GM12878 (cell line): ENCODE results near the gene SEMA3A. TPM values are rescaled to one million over a fixed set of nuclear protein-coding genes. Genes with fewer than 3 reads are reported as not detected.

Experiments used
- ATAC-seq: fragments of 200-7000 bp; cut with Tn5 transposase; 3 replicates; pipeline ENCODE4 v1.9.1; 2020; ENCODE audit warnings: mild to moderate bottlenecking, moderate library complexity
- BruUV-seq: library from RNA; stranded (reverse); fragments of 400-500 nt; replicated peaks from 2 replicates; lab custom pipeline; 2021; lab: Mats Ljungman, UMichigan
- CTCF ChIA-PET: fragments of 300-600 bp; sonication (Branson Sonifier 250); formaldehyde crosslinking; extraction: SDS; loops from one replicate; lab custom pipeline; 2021; ENCODE audit warnings: inconsistent platforms; lab: Yijun Ruan, JAX
- POLR2A ChIA-PET: fragments of 350-600 bp; formaldehyde crosslinking; extraction: SDS; loops from one replicate; lab custom pipeline; 2021; ENCODE audit warnings: inconsistent platforms; lab: Charles Lee
- RAD21 ChIA-PET: fragments of 300-600 bp; sonication (Branson Sonifier 250); formaldehyde crosslinking; loops from one replicate; lab custom pipeline; 2023; ENCODE audit warnings: antibody characterized with exemption; ENCODE audit not compliant: unreplicated experiment; lab: Charles Lee
- SMC1A ChIA-PET: fragments of 300-600 bp; sonication (Branson Sonifier 250); formaldehyde crosslinking; loops from one replicate; lab custom pipeline; 2023; ENCODE audit not compliant: unreplicated experiment, uncharacterized antibody; lab: Charles Lee
- DNase-seq: peaks from one replicate; pipeline ENCODE4 v3.0.0-alpha.2; 2011; ENCODE audit warnings: low read depth, low spot score
- FAIRE-seq: peaks from 3 replicates; lab custom pipeline; 2011; peaks lifted over from hg19 to GRCh38; lab: Jason Lieb, UNC
- H2AFZ ChIP-seq: 2 replicates; pipeline ENCODE4 v1.6.0; 2011; ENCODE audit warnings: low read depth, low read length, control low read depth; ENCODE audit not compliant: control insufficient read depth
- H3K27ac ChIP-seq: 2 replicates; pipeline ENCODE4 v1.5.1; 2011; ENCODE audit warnings: control low read depth; ENCODE audit not compliant: control insufficient read depth, insufficient read depth
- H3K27me3 ChIP-seq, 2 experiments: replicated peaks in 1 of 2; 2 replicates each; pipeline versions ENCODE4 v1.6.0 to v1.6.1; 2011; ENCODE audit warnings: low read length in 1 of 2; ENCODE audit not compliant: control insufficient read depth in 2 of 2, insufficient read depth in 2 of 2
- H3K36me3 ChIP-seq, 2 experiments: 2 replicates each; pipeline ENCODE4 v1.5.1; 2011; ENCODE audit warnings: low read length in 1 of 2; ENCODE audit not compliant: control insufficient read depth in 2 of 2, insufficient read depth in 2 of 2
- H3K4me1 ChIP-seq: 2 replicates; pipeline ENCODE4 v1.6.1; 2011; ENCODE audit warnings: mild to moderate bottlenecking, low read length, moderate library complexity, mixed read lengths; ENCODE audit not compliant: control insufficient read depth, insufficient read depth
- H3K4me2 ChIP-seq: 2 replicates; pipeline ENCODE4 v1.6.0; 2011; ENCODE audit warnings: control low read depth; ENCODE audit not compliant: control insufficient read depth, insufficient read depth
- H3K4me3 ChIP-seq: fragments of 200-600 bp; sonication (generic); 2 replicates; pipeline ENCODE4 v1.5.1; 2016
- H3K79me2 ChIP-seq: 2 replicates; pipeline ENCODE4 v1.6.0; 2011; ENCODE audit warnings: low read length; ENCODE audit not compliant: control insufficient read depth, insufficient read depth
- H3K9ac ChIP-seq: 2 replicates; pipeline ENCODE4 v1.8.0; 2011; ENCODE audit warnings: low read length, control low read depth, mixed read lengths; ENCODE audit not compliant: control insufficient read depth, insufficient read depth
- H3K9me3 ChIP-seq: replicated peaks from 3 replicates; pipeline ENCODE4 v1.5.1; 2011; ENCODE audit warnings: mild to moderate bottlenecking, low read length; ENCODE audit not compliant: control insufficient read depth, insufficient read depth
- H4K20me1 ChIP-seq: 2 replicates; pipeline ENCODE4 v1.6.0; 2011; ENCODE audit not compliant: control insufficient read depth, insufficient read depth
- ASH2L ChIP-seq: fragments of 300-600, 200-600 bp; sonication (generic); IDR thresholded peaks from 2 replicates; pipeline ENCODE4 v1.6.1; 2017; ENCODE audit warnings: low read depth, mild to moderate bottlenecking, borderline replicate concordance
- CREM ChIP-seq: IDR thresholded peaks from 2 replicates; pipeline ENCODE4 v1.6.1; 2014; ENCODE audit warnings: antibody characterized with exemption, low read depth
- E4F1 ChIP-seq: fragments of 450-650 bp; IDR thresholded peaks from 2 replicates; pipeline ENCODE4 v1.6.1; 2018; ENCODE audit warnings: borderline replicate concordance, mild to moderate bottlenecking; ENCODE audit not compliant: partially characterized antibody
- IRF5 ChIP-seq: fragments of 450-650 bp; IDR thresholded peaks from 2 replicates; pipeline ENCODE4 v1.6.1; 2017; ENCODE audit warnings: borderline replicate concordance
- PAX8 ChIP-seq: fragments of 450-650 bp; IDR thresholded peaks from 2 replicates; pipeline ENCODE4 v1.6.1; 2017; ENCODE audit warnings: mild to moderate bottlenecking, moderate library complexity
- SMAD1 ChIP-seq: fragments of 450-650 bp; IDR thresholded peaks from 2 replicates; pipeline ENCODE4 v1.6.1; 2018; ENCODE audit warnings: mild to moderate bottlenecking, low read depth; ENCODE audit not compliant: partially characterized antibody
- USF2 ChIP-seq: IDR thresholded peaks from 2 replicates; pipeline ENCODE4 v1.6.1; 2011; ENCODE audit warnings: low read depth, low read length, improper control_type of control experiment, borderline replicate concordance
- WRNIP1 ChIP-seq: IDR thresholded peaks from 2 replicates; pipeline ENCODE4 v1.6.1; 2011; ENCODE audit warnings: low read depth, low read length, improper control_type of control experiment, borderline replicate concordance
- WGBS: methylation state at CpG from one replicate; pipeline ENCODE4 v1.1.6; 2016; ENCODE audit warnings: low lambda C conversion rate; ENCODE audit not compliant: insufficient replicate concordance, insufficient coverage; ENCODE audit errors: missing lambda C conversion rate; 5-methylcytosine and 5-hydroxymethylcytosine counted together
- in situ Hi-C: fragments of 300-500 bp; cut with MboI; formaldehyde crosslinking; loops from 9 replicates; pipeline ENCODE4 v1.14.3; 2018; ENCODE audit warnings: mixed read lengths
- intact Hi-C: fragments of 100-400 bp; cut with micrococcal nuclease; formaldehyde crosslinking; loops from one replicate; pipeline ENCODE4 v1.14.2; 2022; ENCODE audit not compliant: unreplicated experiment
- polyA plus RNA-seq, 11 experiments: library from polyadenylated mRNA; depleted of rRNA in 4 of 11; unstranded in 6 of 11; stranded (reverse) in 5 of 11; fragments of >200 nt; fragmentation: Nextera tagmentation in 4 of 11; fragmentation: Illumina TruSeq in 1 of 11; extraction: Ambion mirVana in 4 of 11; extraction: Trizol in 1 of 11; gene quantifications; 1 replicate in 1 of 11; 2 replicates in 10 of 11; pipeline versions ENCODE4 v1.2.1 to v1.2.3, GENCODE V29; 2011 to 2016; ENCODE audit warnings: inconsistent platforms in 2 of 11, missing spikeins in 2 of 11, low read depth in 1 of 11
- total RNA-seq, 4 experiments: library from RNA; depleted of rRNA in 3 of 4; stranded (reverse); fragments of >200 nt in 3 of 4; fragmentation: Illumina TruSeq in 1 of 4; extraction: Trizol in 1 of 4; gene quantifications; 2 replicates each; pipeline versions ENCODE4 v1.2.1 to v1.2.3, GENCODE V29; 2013 to 2021

SEMA3A gene
- total and polyA plus RNA-seq, 10 of the 15 experiments (the other 5 are each of a cell fraction or from before 2014, with no cell fraction given): 0.01 to 3.3 (median 0.24) TPM

GRCh38 chr7:83984076-83984475, 210.5 kb downstream of the SEMA3A start:
- DNase-seq (no peak), ATAC-seq (no peak), FAIRE-seq (no peak)
- in situ Hi-C loops (no loop called here), intact Hi-C loops (no loop called here)
- no TSS peak for BruUV-seq
- CTCF ChIA-PET: no interaction called here
- WGBS: 20% methylated on average over 4 of the region's 4 CpGs
- H3K27ac ChIP-seq: no peak overlapping the region
- TF ChIP-seq IRF5: no peak
- TF ChIP-seq E4F1: no peak
- no peak for TF ChIP-seq WRNIP1
- TF ChIP-seq USF2: no peak
- no peak for TF ChIP-seq CREM
- TF ChIP-seq PAX8: no peak
- no peak for TF ChIP-seq ASH2L
- no peak for TF ChIP-seq SMAD1
- SMC1A ChIA-PET: no interaction called here
- H3K27me3 ChIP-seq: no peaks in the 10 kb centered on the region
- no peaks in the 10 kb centered on the region for H3K9me3 ChIP-seq
- no peak overlapping the region for H3K4me3 ChIP-seq
- H3K4me2 ChIP-seq: no peak overlapping the region
- H3K9ac ChIP-seq: no peak overlapping the region
- no peaks in the 10 kb centered on the region for H3K4me1 ChIP-seq
- no peaks in the 10 kb centered on the region for H3K79me2 ChIP-seq
- no peaks in the 10 kb centered on the region for H3K36me3 ChIP-seq
- RAD21 ChIA-PET: no interaction called here
- no peaks in the 10 kb centered on the region for H4K20me1 ChIP-seq
- H2AFZ ChIP-seq: no peak overlapping the region
- POLR2A ChIA-PET: no interaction called here
